HepG2 (cell line): ENCODE results near the gene AP2S1. TPM values are rescaled to one million over a fixed set of nuclear protein-coding genes. Genes with fewer than 3 reads are reported as not detected.
A peak's percentile ranks its signal among the peaks of the same experiment; 100 is the strongest.

Source experiments
- ATF2 ChIP-seq: sonication (generic); formaldehyde crosslinking; IDR thresholded peaks from 2 replicates; pipeline ENCODE4 v1.4.0; 2020; ENCODE audit warnings: missing genetic modification reagents
- ATF4 ChIP-seq, 2 experiments: fragments of 450-650 bp in 1 of 2; sonication (generic) in 1 of 2; formaldehyde crosslinking; IDR thresholded peaks; 2 replicates each; pipeline versions ENCODE4 v1.5.0 to v1.8.0; 2020 to 2022; ENCODE audit warnings: mild to moderate bottlenecking in 1 of 2, missing genetic modification reagents in 1 of 2
- CBX1 ChIP-seq: IDR thresholded peaks from one replicate; pipeline ENCODE4 v1.6.1; 2016; ENCODE audit warnings: antibody characterized with exemption, low read depth
- CERS6 ChIP-seq: sonication (generic); formaldehyde crosslinking; IDR thresholded peaks from 2 replicates; pipeline ENCODE4 v1.5.0; 2020; ENCODE audit warnings: missing genetic modification reagents
- E2F2 ChIP-seq: sonication (generic); formaldehyde crosslinking; IDR thresholded peaks from 2 replicates; pipeline ENCODE4 v1.4.0; 2020; ENCODE audit warnings: missing genetic modification reagents, borderline replicate concordance
- ELF1 ChIP-seq: sonication (generic); formaldehyde crosslinking; IDR thresholded peaks from 2 replicates; pipeline ENCODE4 v1.4.0; 2020; ENCODE audit warnings: missing genetic modification reagents
- FOXA3 ChIP-seq: IDR thresholded peaks from 2 replicates; pipeline ENCODE4 v1.6.1; 2016; ENCODE audit warnings: missing genetic modification reagents, missing compliant biosample characterization
- GTF2F1 ChIP-seq: fragments of 150-350 bp; IDR thresholded peaks from 2 replicates; pipeline ENCODE4 v1.6.1; 2014; ENCODE audit warnings: low read length
- HHEX ChIP-seq: IDR thresholded peaks from 2 replicates; pipeline ENCODE4 v1.6.1; 2016; ENCODE audit warnings: control low read depth
- HMG20A ChIP-seq: IDR thresholded peaks from 2 replicates; pipeline ENCODE4 v1.6.1; 2016; ENCODE audit warnings: borderline replicate concordance
- MYPOP ChIP-seq: sonication (generic); formaldehyde crosslinking; IDR thresholded peaks from 2 replicates; pipeline ENCODE4 v1.8.1; 2023; ENCODE audit warnings: mild to moderate bottlenecking, moderate library complexity, missing genetic modification reagents
- SETDB1 ChIP-seq: sonication (generic); formaldehyde crosslinking; IDR thresholded peaks from 2 replicates; pipeline ENCODE4 v1.5.1; 2020; ENCODE audit warnings: missing genetic modification reagents, mild to moderate bottlenecking, borderline replicate concordance
- SIN3B ChIP-seq: fragments of 150-350 bp; IDR thresholded peaks from 2 replicates; pipeline ENCODE4 v1.6.1; 2014; ENCODE audit warnings: low read length
- STAT6 ChIP-seq: sonication (generic); formaldehyde crosslinking; IDR thresholded peaks from 2 replicates; pipeline ENCODE4 v1.4.0; 2020; ENCODE audit warnings: missing genetic modification reagents, mild to moderate bottlenecking, borderline replicate concordance
- TBX3 ChIP-seq: fragments of 450-650 bp; IDR thresholded peaks from 2 replicates; pipeline ENCODE4 v1.6.1; 2017; ENCODE audit warnings: antibody characterized with exemption, mild to moderate bottlenecking, inconsistent platforms, borderline replicate concordance
- ZMYM3 ChIP-seq: sonication (generic); formaldehyde crosslinking; IDR thresholded peaks from 2 replicates; pipeline ENCODE4 v1.5.1; 2020; ENCODE audit warnings: mild to moderate bottlenecking, missing genetic modification reagents
- ZNF292 ChIP-seq: sonication (generic); formaldehyde crosslinking; IDR thresholded peaks from 2 replicates; pipeline ENCODE4 v1.8.1; 2022; ENCODE audit warnings: mild to moderate bottlenecking, low read depth, missing genetic modification reagents, borderline replicate concordance
- ZNF430 ChIP-seq: sonication (generic); formaldehyde crosslinking; IDR thresholded peaks from 2 replicates; pipeline ENCODE4 v1.9.0; 2021; ENCODE audit warnings: mild to moderate bottlenecking, missing genetic modification reagents
- ZNF484 ChIP-seq: sonication (generic); formaldehyde crosslinking; IDR thresholded peaks from 2 replicates; pipeline ENCODE4 v1.5.1; 2020; ENCODE audit warnings: mild to moderate bottlenecking, low read depth, missing genetic modification reagents, borderline replicate concordance
- ZNF761 ChIP-seq: sonication (generic); formaldehyde crosslinking; conservative IDR thresholded peaks from 2 replicates; pipeline ENCODE4 v1.4.0; 2020; ENCODE audit warnings: mild to moderate bottlenecking, missing genetic modification reagents
- ZNF792 ChIP-seq: IDR thresholded peaks from 2 replicates; pipeline ENCODE4 v1.6.1; 2016
- ZSCAN22 ChIP-seq: sonication (generic); formaldehyde crosslinking; IDR thresholded peaks from 2 replicates; pipeline ENCODE4 v1.4.0; 2020; ENCODE audit warnings: mild to moderate bottlenecking, missing genetic modification reagents
- polyA plus RNA-seq, 8 experiments: library from polyadenylated mRNA; depleted of rRNA in 3 of 8; stranded (reverse) in 7 of 8; unstranded in 1 of 8; fragments of >200 nt; fragmentation: Illumina TruSeq in 4 of 8; extraction: Trizol in 4 of 8; gene quantifications; 2 replicates each; pipeline versions ENCODE4 v1.2.1 to v1.2.3, GENCODE V29; 2011 to 2016; ENCODE audit warnings: low read depth in 4 of 8, missing spikeins in 1 of 8, mixed read lengths in 1 of 8; ENCODE audit not compliant: insufficient read depth in 1 of 8
- total RNA-seq, 5 experiments: library from RNA; depleted of rRNA; stranded (reverse); fragments of >200 nt; fragmentation: Illumina TruSeq; extraction: Trizol; gene quantifications; 2 replicates each; pipeline ENCODE4 v1.2.3, GENCODE V29; 2016; ENCODE audit warnings: low read depth in 1 of 5

AP2S1 gene
- total and polyA plus RNA-seq, 2 of the 13 experiments (the other 11 are each of a cell fraction or from before 2014, with no cell fraction given) = 45.2 to 86.1 TPM

GRCh38 chr19:46890423-46891170, 40.0 kb upstream of the AP2S1 start (continued):
- TF ChIP-seq STAT6 (CRISPR knock-in tag) (no peak), ELF1 (CRISPR knock-in tag) (no peak; the same call in 1 of the 2 replicates), SIN3B (no peak), E2F2 (no peak), ZNF792 (CRISPR knock-in tag) (peak; percentile 72; the same call in 1 of the 2 replicates), ZNF484 (CRISPR knock-in tag) (no peak), ZNF430 (CRISPR knock-in tag) (no peak; the same call in 1 of the 2 replicates), SETDB1 (no peak), GTF2F1 (no peak), ATF4 (CRISPR knock-in tag; IDR thresholded peaks at IDR 0.05) (peak in 1 of 2 experiments; percentile 84; a peak in 2 of 4 replicates), CBX1 (no peak), TBX3 (peak; percentile 67; the same call in 1 of the 2 replicates), ZNF761 (0 out of 2 replicates have a peak, but pooled peaks have one; percentile 65), FOXA3 (peak; percentile 96), ZMYM3 (CRISPR knock-in tag) (peak; percentile 81), HHEX (CRISPR knock-in tag) (peak; percentile 63; the same call in 1 of the 2 replicates), ZNF292 (CRISPR knock-in tag) (peak; percentile 62; the same call in 1 of the 2 replicates), MYPOP (CRISPR knock-in tag) (peak; percentile 62; the same call in 1 of the 2 replicates), HMG20A (CRISPR knock-in tag) (peak; percentile 87), CERS6 (CRISPR knock-in tag) (no peak), ZSCAN22 (CRISPR knock-in tag) (no peak), ATF2 (peak; percentile 82; the same call in 1 of the 2 replicates)
